ENCODE results near the gene GLYATL3.

DNA sequence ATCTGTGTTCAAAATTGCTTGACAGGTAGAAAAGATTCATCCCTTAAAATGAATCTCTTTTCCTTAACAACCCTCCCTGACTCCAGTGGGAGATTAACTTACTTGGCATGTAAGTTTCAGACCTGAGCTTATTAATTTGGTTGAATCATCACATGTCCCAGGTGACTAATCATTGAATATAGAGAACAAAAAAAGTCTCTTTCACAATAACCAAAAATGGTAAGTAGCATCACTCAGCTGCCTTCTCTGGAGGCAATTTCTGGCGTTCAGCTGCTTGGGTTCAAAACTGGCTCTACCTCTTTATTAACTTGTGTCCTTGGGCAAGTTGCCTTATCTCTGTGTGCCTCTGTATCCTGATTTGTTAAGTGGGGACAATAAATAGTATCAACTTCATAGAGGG lies 53.7 kb downstream of the GLYATL3 start:
- no peak for TF ChIP-seq POLR2A (IDR thresholded peaks at IDR 0.05; ENCODE audit: low read depth, low read length)
- TF ChIP-seq POLR2AphosphoS5 (IDR thresholded peaks at IDR 0.05; ENCODE audit: low read depth, low read length): no peak

Measured in GM12892 (cell line).